ENCODE data around the gene TP63.

DNA sequence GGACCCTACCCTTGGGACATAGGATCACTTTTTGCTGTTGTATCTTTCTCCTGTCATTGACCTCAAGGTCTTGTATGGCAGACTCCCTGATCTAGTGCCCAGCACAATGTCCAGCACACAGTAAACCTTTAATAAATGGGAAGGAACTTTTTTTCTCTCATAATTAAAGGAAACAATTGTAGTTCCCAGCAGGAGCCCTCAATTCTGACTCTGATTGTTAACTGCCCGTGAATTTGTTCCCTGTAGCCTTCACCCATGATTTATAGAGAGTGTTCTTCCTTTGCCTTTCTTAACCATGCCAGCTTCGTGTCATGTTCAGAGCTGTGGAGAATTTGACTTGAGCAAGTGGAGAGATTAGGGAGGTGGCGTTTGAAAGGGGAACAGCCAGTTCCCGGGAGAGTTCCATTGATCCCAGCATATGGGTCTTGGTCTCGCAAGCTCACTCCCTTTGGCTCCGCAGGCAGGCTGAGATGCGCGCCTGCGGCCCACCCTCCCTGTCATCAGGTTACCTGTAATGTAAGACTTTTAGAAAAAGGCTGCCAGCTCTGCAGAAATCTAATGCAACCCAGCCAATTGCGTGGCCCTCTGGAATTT, 182.6 kb downstream of the TP63 start:
- TF ChIP-seq CTCF (IDR thresholded peaks at IDR 0.05; ENCODE audit: poor library complexity, severe bottlenecking): no peak
- TF ChIP-seq, protein P1, sequence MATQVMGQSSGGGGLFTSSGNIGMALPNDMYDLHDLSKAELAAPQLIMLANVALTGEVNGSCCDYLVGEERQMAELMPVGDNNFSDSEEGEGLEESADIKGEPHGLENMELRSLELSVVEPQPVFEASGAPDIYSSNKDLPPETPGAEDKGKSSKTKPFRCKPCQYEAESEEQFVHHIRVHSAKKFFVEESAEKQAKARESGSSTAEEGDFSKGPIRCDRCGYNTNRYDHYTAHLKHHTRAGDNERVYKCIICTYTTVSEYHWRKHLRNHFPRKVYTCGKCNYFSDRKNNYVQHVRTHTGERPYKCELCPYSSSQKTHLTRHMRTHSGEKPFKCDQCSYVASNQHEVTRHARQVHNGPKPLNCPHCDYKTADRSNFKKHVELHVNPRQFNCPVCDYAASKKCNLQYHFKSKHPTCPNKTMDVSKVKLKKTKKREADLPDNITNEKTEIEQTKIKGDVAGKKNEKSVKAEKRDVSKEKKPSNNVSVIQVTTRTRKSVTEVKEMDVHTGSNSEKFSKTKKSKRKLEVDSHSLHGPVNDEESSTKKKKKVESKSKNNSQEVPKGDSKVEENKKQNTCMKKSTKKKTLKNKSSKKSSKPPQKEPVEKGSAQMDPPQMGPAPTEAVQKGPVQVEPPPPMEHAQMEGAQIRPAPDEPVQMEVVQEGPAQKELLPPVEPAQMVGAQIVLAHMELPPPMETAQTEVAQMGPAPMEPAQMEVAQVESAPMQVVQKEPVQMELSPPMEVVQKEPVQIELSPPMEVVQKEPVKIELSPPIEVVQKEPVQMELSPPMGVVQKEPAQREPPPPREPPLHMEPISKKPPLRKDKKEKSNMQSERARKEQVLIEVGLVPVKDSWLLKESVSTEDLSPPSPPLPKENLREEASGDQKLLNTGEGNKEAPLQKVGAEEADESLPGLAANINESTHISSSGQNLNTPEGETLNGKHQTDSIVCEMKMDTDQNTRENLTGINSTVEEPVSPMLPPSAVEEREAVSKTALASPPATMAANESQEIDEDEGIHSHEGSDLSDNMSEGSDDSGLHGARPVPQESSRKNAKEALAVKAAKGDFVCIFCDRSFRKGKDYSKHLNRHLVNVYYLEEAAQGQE (IDR thresholded peaks at IDR 0.05; ENCODE audit: borderline replicate concordance): no peak
